Testis (tissue), 3 donors: Measurements from ENCODE around the gene TAF6. TPM values are rescaled to one million over a fixed set of nuclear protein-coding genes. Genes with fewer than 3 reads are reported as not detected.
A peak's percentile ranks its signal among the peaks of the same experiment; 100 is the strongest.

Source experiments
- DNase-seq: peaks from one replicate; pipeline ENCODE4 v3.0.0-alpha.2; 2019
- H3K27ac ChIP-seq, 2 donors: fragments of 200-600 bp; sonication (generic); one replicate each; pipeline ENCODE4 v1.5.1; 2019
- H3K27me3 ChIP-seq: fragments of 200-600 bp; sonication (generic); one replicate; pipeline ENCODE4 v1.5.1; 2019
- H3K36me3 ChIP-seq: fragments of 200-600 bp; sonication (generic); one replicate; pipeline ENCODE4 v1.5.1; 2017; ENCODE audit warnings: low read depth; ENCODE audit errors: missing control alignments
- H3K4me1 ChIP-seq: fragments of 200-600 bp; sonication (generic); one replicate; pipeline ENCODE4 v1.5.1; 2019
- H3K4me3 ChIP-seq, 2 donors: fragments of 200-600 bp; sonication (generic); one replicate each; pipeline ENCODE4 v1.5.1; 2017 to 2019
- H3K9me3 ChIP-seq: fragments of 200-600 bp; sonication (generic); one replicate; pipeline ENCODE4 v1.5.1; 2017
- POLR2A ChIP-seq: fragments of 450-650 bp; IDR thresholded peaks from one replicate; pipeline ENCODE4 v1.6.1; 2017; ENCODE audit warnings: antibody characterized with exemption, mild to moderate bottlenecking, moderate library complexity
- WGBS, 2 donors: methylation state at CpG; one replicate each; pipeline ENCODE4 v1.1.5; 2018; 5-methylcytosine and 5-hydroxymethylcytosine counted together
- intact Hi-C: fragments of 100-400 bp; cut with DNase I; formaldehyde crosslinking; loops from one replicate; pipeline ENCODE4 v1.15.1; 2023; ENCODE audit warnings: low total_unique reads
- polyA plus RNA-seq: library from polyadenylated mRNA; stranded (reverse); fragments of 350-450 nt; fragmentation: Illumina TruSeq; extraction: RNeasy Lipid Tissue Mini Kit (QIAGEN cat#74804); gene quantifications from one replicate; pipeline ENCODE4 v1.2.3, GENCODE V29; 2014; ENCODE audit warnings: low read depth, low replicate concordance; ENCODE audit not compliant: insufficient read depth
- total RNA-seq, 2 donors: library from RNA; depleted of rRNA; stranded (reverse); fragments of >200 nt; gene quantifications; one replicate each; pipeline ENCODE4 v1.2.3, GENCODE V29; 2016
- TF ChIP-seq, protein P1 (sequence below), 3 experiments: fragments of 450-650 bp in 2 of 3; fragments of 200-600 bp in 1 of 3; sonication (generic) in 1 of 3; IDR thresholded peaks; one replicate each; pipeline ENCODE4 v1.5.1; 2016 to 2019; ENCODE audit warnings: antibody characterized with exemption in 3 of 3, mild to moderate bottlenecking in 2 of 3, moderate library complexity in 1 of 3

Gene TAF6
- total and polyA plus RNA-seq, 3 donors from 2014 or later: 95.4 to 108 (median 99.1) TPM

DNA sequence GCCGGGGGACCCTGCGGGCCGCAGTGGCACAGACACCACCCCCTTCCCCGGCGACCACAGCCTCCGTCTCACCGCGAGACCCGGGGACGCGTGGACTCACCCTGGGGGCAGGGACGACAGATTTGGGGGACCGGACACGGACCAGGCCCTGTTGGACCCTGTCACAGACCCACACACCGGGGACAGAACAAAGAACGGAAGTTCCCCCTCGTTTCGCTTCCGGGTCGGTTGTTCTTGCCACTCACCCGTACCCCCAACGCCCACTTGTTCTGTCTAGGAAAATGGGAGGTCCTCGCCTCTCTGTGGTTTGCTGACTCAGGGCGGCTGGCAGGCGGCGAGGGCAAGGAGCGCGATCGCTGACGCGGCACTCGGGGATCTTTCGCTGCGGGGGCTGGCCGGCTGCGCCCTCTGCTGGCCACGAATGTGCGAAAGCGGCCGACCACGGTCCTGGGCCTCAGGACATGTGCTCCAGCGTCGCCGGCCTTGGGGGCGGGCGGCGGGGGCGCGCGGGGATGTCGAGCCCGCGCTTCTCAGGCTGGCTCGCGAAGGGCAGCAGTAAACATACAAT lies 37.5 kb downstream of the TAF6 start, which contains the start of gene ZNF3:
Gene ZNF3 (minus strand): TSS at position 189 of the 568 bp plus-strand sequence. CDS start 4,366 bp downstream, outside the sequence.
- 1% methylated on average over 18 to 35 of the region's 55 CpGs for WGBS, 2 donors
- H3K36me3 ChIP-seq: no peaks in the 10 kb centered on the region
- peak within 1 kb of the TSS in 1 of 2 donors; percentile 71 for H3K27ac ChIP-seq
- no peak for TF ChIP-seq POLR2A
- TF ChIP-seq, protein P1, sequence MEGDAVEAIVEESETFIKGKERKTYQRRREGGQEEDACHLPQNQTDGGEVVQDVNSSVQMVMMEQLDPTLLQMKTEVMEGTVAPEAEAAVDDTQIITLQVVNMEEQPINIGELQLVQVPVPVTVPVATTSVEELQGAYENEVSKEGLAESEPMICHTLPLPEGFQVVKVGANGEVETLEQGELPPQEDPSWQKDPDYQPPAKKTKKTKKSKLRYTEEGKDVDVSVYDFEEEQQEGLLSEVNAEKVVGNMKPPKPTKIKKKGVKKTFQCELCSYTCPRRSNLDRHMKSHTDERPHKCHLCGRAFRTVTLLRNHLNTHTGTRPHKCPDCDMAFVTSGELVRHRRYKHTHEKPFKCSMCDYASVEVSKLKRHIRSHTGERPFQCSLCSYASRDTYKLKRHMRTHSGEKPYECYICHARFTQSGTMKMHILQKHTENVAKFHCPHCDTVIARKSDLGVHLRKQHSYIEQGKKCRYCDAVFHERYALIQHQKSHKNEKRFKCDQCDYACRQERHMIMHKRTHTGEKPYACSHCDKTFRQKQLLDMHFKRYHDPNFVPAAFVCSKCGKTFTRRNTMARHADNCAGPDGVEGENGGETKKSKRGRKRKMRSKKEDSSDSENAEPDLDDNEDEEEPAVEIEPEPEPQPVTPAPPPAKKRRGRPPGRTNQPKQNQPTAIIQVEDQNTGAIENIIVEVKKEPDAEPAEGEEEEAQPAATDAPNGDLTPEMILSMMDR (IDR thresholded peaks at IDR 0.05): peak; percentile 93 to 98 (median 95)
- peak within 1 kb of the TSS; percentile 95 to 97 for H3K4me3 ChIP-seq
- H3K9me3 ChIP-seq: no peaks in the 10 kb centered on the region
- H3K27me3 ChIP-seq: no peaks in the 10 kb centered on the region
- intact Hi-C loops: loop anchor here (10.0 kb wide), 1 partner anchor 87 kb away; no protein-coding TSS in a partner anchor
- peak; percentile 99 for DNase-seq
- peaks cover 17% of the 10 kb centered on the region for H3K4me1 ChIP-seq

DNA sequence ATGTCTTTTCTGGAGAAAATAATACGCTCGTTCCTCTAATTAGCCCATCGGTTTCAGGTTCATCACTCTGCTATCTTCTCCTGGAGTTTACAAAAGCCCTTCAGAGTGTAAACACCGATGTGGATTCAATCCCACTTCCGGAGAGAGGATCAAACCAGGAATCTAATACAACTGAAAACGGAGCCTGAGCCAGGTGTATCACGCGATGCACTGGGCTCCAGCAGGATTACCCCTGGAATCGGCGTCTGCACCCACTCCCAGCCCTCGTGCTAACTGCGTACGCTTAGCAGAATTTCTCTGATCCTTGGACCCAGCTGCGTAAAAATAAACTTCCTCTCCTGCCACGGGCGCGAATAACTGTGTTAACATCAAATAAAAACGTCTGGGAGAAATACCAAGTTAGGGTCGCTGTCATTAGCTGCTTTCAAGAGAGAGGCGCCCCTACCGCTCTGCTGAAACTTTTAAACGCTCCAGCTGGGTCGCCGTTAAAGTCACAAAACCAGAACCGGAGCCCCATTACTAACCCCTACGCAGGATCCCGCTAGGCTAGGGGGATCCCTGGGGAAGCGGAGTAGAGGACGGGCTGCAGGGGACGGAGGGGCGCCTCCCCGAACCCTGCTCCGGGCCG lies 38.1 kb downstream of the TAF6 start:
- WGBS, 2 donors: 0 to 1% methylated on average over 24 to 30 of the region's 34 CpGs
- H3K4me3 ChIP-seq: peak overlapping the region; percentile 95 to 97
- TF ChIP-seq, protein P1 (IDR thresholded peaks at IDR 0.05): no peak
- no peaks in the 10 kb centered on the region for H3K36me3 ChIP-seq
- H3K4me1 ChIP-seq: peaks cover 17% of the 10 kb centered on the region
- peak overlapping the region in 1 of 2 donors; percentile 71 for H3K27ac ChIP-seq
- DNase-seq: no peak
- intact Hi-C loops: loop anchor here (10.0 kb wide), 1 partner anchor 86 kb away; no protein-coding TSS in a partner anchor
- H3K27me3 ChIP-seq: no peaks in the 10 kb centered on the region
- H3K9me3 ChIP-seq: no peaks in the 10 kb centered on the region

DNA sequence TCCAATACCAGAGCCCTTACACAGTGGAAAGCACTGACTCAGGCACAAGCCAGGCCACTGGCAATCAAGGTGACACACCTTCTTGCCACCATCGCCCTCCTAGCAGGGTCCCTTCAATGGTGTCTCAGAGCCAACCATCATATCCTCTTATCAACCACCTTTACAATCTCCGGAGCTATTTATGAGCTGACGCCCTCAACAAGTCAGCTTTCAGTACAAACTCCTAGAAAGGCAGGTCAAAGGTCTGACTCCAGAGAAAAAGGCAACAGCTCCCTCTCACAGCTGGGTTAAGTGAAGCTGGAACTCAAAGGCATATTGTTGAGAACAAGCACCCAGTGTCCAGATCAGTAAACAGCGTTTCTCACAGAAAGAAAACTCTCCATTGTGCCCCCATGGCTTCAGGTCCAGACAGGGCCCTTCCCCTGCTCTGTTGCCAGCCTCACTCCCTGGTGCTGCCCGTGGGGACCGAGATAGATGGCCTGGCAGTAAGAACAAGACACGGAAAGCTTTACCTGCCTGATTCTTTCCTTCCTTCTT lies 40.1 kb downstream of the TAF6 start:
- Histone ChIP-seq H3K36me3 (no peaks in the 10 kb centered on the region), H3K4me1 (peaks cover 13% of the 10 kb centered on the region)
- no peak for DNase-seq

DNA sequence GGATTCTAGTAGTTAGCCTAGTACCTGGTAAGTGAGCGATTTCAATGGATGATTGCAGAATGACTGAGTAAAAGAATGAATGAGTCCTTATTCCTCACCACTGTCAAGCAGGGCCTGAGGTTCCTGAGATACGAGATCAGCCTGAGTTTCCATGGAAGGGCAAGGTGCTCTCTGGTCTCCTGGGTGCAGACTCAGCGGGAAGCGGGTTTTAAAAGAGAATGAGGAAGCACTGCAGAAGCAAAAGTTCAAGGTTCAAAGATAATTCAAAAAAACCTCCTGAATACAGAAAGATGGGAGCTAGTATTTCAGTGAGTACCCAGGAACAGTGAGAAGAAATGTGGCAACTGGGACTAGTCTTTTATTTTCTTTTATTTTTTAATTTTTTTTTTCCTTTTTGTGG lies 42.0 kb downstream of the TAF6 start:
- intact Hi-C loops: no loop called here
- Histone ChIP-seq H3K9me3 (no peaks in the 10 kb centered on the region), H3K36me3 (no peaks in the 10 kb centered on the region), H3K4me1 (peaks cover 9% of the 10 kb centered on the region), H3K27me3 (no peaks in the 10 kb centered on the region), H3K27ac (no peak overlapping the region), H3K4me3 (no peak overlapping the region)
- WGBS, 2 donors: 97 to 99% methylated on average over 4 of the region's 4 CpGs
- TF ChIP-seq, protein P1 (IDR thresholded peaks at IDR 0.05): no peak
- no peak for TF ChIP-seq POLR2A
- no peak for DNase-seq

More for the DNA sequence above, 40.1 kb downstream of the TAF6 start:
- H3K27ac ChIP-seq: no peak overlapping the region
- intact Hi-C loops: no loop called here
- WGBS, 2 donors: 75 to 79% methylated on average over 7 of the region's 7 CpGs
- TF ChIP-seq POLR2A: no peak
- TF ChIP-seq, protein P1 (IDR thresholded peaks at IDR 0.05): no peak
- H3K4me3 ChIP-seq: no peak overlapping the region
- H3K9me3 ChIP-seq: no peaks in the 10 kb centered on the region
- no peaks in the 10 kb centered on the region for H3K27me3 ChIP-seq
